ENCODE data around the gene ASPHD1.

The ASPHD1 gene

GRCh38 chr16:29893553-29893952, 6.7 kb upstream of the ASPHD1 start:
- TF ChIP-seq, protein P1, sequence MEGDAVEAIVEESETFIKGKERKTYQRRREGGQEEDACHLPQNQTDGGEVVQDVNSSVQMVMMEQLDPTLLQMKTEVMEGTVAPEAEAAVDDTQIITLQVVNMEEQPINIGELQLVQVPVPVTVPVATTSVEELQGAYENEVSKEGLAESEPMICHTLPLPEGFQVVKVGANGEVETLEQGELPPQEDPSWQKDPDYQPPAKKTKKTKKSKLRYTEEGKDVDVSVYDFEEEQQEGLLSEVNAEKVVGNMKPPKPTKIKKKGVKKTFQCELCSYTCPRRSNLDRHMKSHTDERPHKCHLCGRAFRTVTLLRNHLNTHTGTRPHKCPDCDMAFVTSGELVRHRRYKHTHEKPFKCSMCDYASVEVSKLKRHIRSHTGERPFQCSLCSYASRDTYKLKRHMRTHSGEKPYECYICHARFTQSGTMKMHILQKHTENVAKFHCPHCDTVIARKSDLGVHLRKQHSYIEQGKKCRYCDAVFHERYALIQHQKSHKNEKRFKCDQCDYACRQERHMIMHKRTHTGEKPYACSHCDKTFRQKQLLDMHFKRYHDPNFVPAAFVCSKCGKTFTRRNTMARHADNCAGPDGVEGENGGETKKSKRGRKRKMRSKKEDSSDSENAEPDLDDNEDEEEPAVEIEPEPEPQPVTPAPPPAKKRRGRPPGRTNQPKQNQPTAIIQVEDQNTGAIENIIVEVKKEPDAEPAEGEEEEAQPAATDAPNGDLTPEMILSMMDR (IDR thresholded peaks at IDR 0.05; ENCODE audit: extremely low read depth, insufficient read depth, missing control alignments): no peak
- DNase-seq (ENCODE audit: low spot score): no peak
- in situ Hi-C loops (cut with MboI; ENCODE audit: low pct_unique_long_range_greater_than_20kb, low sequenced_read_pairs, unreplicated experiment): no loop called here

DNA sequence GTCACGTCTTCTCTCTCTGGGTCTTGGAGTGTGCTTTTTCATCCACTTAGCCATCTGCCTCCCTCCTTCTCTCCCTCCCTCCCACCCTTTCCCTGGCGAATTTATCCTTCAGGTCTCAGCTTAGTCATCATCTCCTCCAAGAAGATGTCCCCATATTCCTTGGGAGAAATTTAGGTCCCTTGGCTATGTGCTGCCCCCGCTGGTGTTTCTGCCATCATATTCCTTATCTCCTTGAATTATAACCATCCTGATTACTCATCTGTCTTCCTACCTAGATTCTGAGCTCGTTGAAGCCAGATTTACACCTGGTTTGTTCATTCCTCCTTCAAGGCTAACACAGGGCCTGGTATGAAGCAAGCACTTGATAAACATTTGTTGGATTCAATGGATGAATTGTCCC, 5.9 kb upstream of the ASPHD1 start:
- DNase-seq (ENCODE audit: low spot score): no peak
- in situ Hi-C loops (cut with MboI; ENCODE audit: low pct_unique_long_range_greater_than_20kb, low sequenced_read_pairs, unreplicated experiment): no loop called here
- TF ChIP-seq, protein P1 (IDR thresholded peaks at IDR 0.05; ENCODE audit: extremely low read depth, insufficient read depth, missing control alignments): no peak

GRCh38 chr16:29896841-29897240, 3.4 kb upstream of the ASPHD1 start:
- TF ChIP-seq, protein P1 (IDR thresholded peaks at IDR 0.05; ENCODE audit: extremely low read depth, insufficient read depth, missing control alignments): no peak
- in situ Hi-C loops (cut with MboI; ENCODE audit: low pct_unique_long_range_greater_than_20kb, low sequenced_read_pairs, unreplicated experiment): no loop called here
- no peak for DNase-seq (ENCODE audit: low spot score)

DNA sequence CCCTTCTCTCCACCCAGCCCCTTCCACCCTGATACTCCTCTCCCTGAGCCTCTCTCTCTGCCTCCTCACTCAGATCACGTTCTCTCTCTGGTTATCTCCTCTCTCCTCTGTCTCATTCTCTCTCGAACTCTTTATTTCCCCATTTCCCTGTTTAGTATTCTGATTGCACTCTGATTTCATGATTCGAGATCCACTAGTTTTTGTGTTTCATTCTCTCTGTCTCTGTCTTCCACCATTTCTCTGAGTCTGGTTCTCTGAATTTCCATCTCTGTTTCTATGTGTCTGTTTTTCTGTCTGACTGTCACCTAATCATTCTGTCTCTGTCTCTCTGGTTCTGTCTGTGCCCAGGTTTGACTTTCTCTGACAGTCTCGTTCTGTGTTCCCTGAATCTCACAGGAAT, 3.0 kb upstream of the ASPHD1 start:
- no peak for DNase-seq (ENCODE audit: low spot score)
- TF ChIP-seq, protein P1 (IDR thresholded peaks at IDR 0.05; ENCODE audit: extremely low read depth, insufficient read depth, missing control alignments): no peak
- in situ Hi-C loops (cut with MboI; ENCODE audit: low pct_unique_long_range_greater_than_20kb, low sequenced_read_pairs, unreplicated experiment): no loop called here

- no peak for DNase-seq (ENCODE audit: low spot score)
- TF ChIP-seq, protein P1 (IDR thresholded peaks at IDR 0.05; ENCODE audit: extremely low read depth, insufficient read depth, missing control alignments): no peak
- in situ Hi-C loops (cut with MboI; ENCODE audit: low pct_unique_long_range_greater_than_20kb, low sequenced_read_pairs, unreplicated experiment): no loop called here
These were observed 2.0 kb upstream of the ASPHD1 start for GRCh38 chr16:29898135-29898803.

DNA sequence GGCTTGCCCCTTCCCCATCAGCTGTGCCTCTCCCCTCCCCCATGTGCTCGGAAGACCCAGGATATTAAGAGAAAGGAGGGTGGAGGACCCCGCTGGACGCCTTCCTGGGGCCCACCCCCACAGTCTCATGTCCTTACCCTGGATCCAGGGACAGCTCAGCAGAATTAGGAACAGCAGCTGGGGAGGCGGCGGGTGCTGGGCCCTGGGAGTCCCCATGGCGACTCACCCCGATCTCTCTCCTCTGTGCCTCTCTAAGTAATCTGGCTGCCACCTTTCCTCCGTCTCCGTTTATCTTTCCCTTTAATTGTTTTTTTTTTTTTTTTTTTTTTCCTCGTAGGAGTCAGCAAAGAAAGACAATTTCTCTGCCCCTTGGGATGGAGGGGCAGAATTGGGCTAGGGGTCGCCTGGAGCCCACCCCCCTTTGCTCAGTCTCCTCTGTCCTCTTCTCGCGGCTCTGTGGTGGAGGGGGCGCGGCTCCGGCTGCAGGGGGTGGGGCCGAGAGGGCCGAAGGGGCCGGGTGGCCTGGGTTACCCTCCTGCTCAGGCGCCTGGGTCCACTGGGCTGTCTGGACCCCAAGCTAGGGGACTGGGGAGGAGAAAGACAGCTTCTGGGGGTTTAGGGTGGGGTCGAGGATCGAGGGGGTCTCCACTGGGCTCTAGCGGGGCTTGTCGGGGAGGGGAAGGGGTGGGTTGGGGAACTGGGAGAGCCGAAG, 1.3 kb upstream of the ASPHD1 start:
- in situ Hi-C loops (cut with MboI; ENCODE audit: low pct_unique_long_range_greater_than_20kb, low sequenced_read_pairs, unreplicated experiment): no loop called here
- DNase-seq (ENCODE audit: low spot score): no peak
- TF ChIP-seq, protein P1 (IDR thresholded peaks at IDR 0.05; ENCODE audit: extremely low read depth, insufficient read depth, missing control alignments): no peak
